ENCODE results near the gene TPRG1. TPM values are rescaled to one million over a fixed set of nuclear protein-coding genes. Genes with fewer than 3 reads are reported as not detected.

Gene TPRG1
- polyA plus RNA-seq, 1 experiment: 0.42 TPM

DNA sequence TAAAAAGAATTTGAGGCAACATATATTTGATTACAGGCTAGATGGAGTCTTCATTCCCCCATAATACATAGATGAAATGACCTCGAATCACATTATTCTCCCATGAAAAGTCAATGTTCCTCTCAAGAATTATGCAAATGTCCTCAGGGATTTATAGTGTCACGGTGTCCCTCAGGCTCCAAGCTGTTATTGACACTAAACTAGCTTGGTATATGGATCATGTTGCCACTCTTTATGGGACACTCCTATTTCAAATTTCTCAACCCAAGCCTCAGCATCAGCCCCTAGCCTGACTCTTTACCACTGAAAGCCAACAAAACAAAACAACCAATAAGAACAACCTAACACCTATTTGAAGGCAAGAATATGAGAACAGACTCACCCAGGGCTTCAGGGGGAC lies 139.8 kb downstream of the TPRG1 start:
- no peak for DNase-seq (ENCODE audit: low read depth, low spot score)
- no peaks in the 10 kb centered on the region for H3K27me3 ChIP-seq (ENCODE audit: control insufficient read depth, insufficient read depth, low read length)
- POLR2A ChIA-PET: no interaction called here
- H3K9me3 ChIP-seq (ENCODE audit: control insufficient read depth, insufficient read depth, low read length): no peaks in the 10 kb centered on the region
- no peak overlapping the region for H3K4me3 ChIP-seq (ENCODE audit: low read depth, low read length)
- H3K27ac ChIP-seq (ENCODE audit: low read depth, low read length): no peak overlapping the region
- CTCF ChIA-PET: interaction anchor here (0.6 kb wide), 1 partner anchor 52 kb away, joined by 5 read pairs; no protein-coding TSS in a partner anchor
- TF ChIP-seq, protein P1, sequence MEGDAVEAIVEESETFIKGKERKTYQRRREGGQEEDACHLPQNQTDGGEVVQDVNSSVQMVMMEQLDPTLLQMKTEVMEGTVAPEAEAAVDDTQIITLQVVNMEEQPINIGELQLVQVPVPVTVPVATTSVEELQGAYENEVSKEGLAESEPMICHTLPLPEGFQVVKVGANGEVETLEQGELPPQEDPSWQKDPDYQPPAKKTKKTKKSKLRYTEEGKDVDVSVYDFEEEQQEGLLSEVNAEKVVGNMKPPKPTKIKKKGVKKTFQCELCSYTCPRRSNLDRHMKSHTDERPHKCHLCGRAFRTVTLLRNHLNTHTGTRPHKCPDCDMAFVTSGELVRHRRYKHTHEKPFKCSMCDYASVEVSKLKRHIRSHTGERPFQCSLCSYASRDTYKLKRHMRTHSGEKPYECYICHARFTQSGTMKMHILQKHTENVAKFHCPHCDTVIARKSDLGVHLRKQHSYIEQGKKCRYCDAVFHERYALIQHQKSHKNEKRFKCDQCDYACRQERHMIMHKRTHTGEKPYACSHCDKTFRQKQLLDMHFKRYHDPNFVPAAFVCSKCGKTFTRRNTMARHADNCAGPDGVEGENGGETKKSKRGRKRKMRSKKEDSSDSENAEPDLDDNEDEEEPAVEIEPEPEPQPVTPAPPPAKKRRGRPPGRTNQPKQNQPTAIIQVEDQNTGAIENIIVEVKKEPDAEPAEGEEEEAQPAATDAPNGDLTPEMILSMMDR (IDR thresholded peaks at IDR 0.05; ENCODE audit: low read depth, low read length): no peak

- ChIA-PET POLR2A (no interaction called here), CTCF (no interaction called here)
- H3K9me3 ChIP-seq (ENCODE audit: control insufficient read depth, insufficient read depth, low read length): no peaks in the 10 kb centered on the region
- no peak for DNase-seq (ENCODE audit: low read depth, low spot score)
- no peak overlapping the region for H3K27ac ChIP-seq (ENCODE audit: low read depth, low read length)
- no peak overlapping the region for H3K4me3 ChIP-seq (ENCODE audit: low read depth, low read length)
- TF ChIP-seq, protein P1 (IDR thresholded peaks at IDR 0.05; ENCODE audit: low read depth, low read length): no peak
- no peaks in the 10 kb centered on the region for H3K27me3 ChIP-seq (ENCODE audit: control insufficient read depth, insufficient read depth, low read length)
Measured at GRCh38 chr3:189312866-189313265, 141.1 kb downstream of the TPRG1 start.

- ChIA-PET CTCF (no interaction called here), POLR2A (no interaction called here)
- Histone ChIP-seq H3K27ac (ENCODE audit: low read depth, low read length) (no peak overlapping the region), H3K27me3 (ENCODE audit: control insufficient read depth, insufficient read depth, low read length) (no peaks in the 10 kb centered on the region), H3K4me3 (ENCODE audit: low read depth, low read length) (no peak overlapping the region), H3K9me3 (ENCODE audit: control insufficient read depth, insufficient read depth, low read length) (no peaks in the 10 kb centered on the region)
- DNase-seq (ENCODE audit: low read depth, low spot score): no peak
- TF ChIP-seq, protein P1 (IDR thresholded peaks at IDR 0.05; ENCODE audit: low read depth, low read length): no peak
Measured at GRCh38 chr3:189316296-189317019, 144.7 kb downstream of the TPRG1 start.

DNA sequence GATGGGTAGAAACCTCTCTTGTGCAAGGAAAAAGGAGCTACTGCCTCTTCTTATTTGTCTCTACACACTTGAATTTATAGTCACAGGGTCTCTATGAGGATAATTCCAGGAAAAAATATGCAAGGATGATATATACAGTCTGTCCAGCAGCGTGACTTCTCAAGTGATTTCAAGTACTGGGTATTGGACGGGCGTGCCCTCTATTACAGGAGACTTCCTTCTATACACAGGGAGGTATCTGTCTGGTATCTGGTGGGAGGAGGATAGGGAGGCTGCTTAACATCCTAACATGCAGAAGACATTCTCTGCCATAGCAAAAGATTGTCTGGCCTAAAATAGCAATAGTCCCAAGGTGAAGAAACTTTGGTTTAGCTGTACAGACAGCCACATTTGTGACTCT lies 146.1 kb downstream of the TPRG1 start:
- Histone ChIP-seq H3K9me3 (ENCODE audit: control insufficient read depth, insufficient read depth, low read length) (no peaks in the 10 kb centered on the region), H3K4me3 (ENCODE audit: low read depth, low read length) (no peak overlapping the region), H3K27ac (ENCODE audit: low read depth, low read length) (no peak overlapping the region), H3K27me3 (ENCODE audit: control insufficient read depth, insufficient read depth, low read length) (no peaks in the 10 kb centered on the region)
- TF ChIP-seq, protein P1 (IDR thresholded peaks at IDR 0.05; ENCODE audit: low read depth, low read length): no peak
- DNase-seq (ENCODE audit: low read depth, low spot score): no peak
- ChIA-PET CTCF (no interaction called here), POLR2A (no interaction called here)

DNA sequence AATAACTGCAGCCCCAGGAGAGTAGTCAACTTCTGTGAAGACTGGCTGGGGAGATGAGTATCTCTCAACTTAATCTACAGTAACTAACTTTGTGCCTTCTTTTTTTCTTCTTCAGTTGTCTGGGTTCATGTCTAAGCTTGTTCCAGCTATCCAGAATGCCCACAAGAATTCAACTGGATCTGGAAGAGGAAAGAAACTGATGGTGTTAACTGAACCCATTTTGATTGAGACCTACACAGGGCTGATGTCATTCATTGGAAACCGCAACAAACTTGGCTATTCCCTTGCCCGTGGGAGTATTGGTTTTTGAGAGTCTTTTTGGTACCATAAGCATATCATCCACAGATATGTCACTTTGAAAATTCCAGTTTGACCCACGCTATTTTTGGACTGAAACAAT lies 148.7 kb downstream of the TPRG1 start:
- TF ChIP-seq, protein P1 (IDR thresholded peaks at IDR 0.05; ENCODE audit: low read depth, low read length): no peak
- CTCF ChIA-PET: no interaction called here
- no peak overlapping the region for H3K4me3 ChIP-seq (ENCODE audit: low read depth, low read length)
- POLR2A ChIA-PET: no interaction called here
- H3K27me3 ChIP-seq (ENCODE audit: control insufficient read depth, insufficient read depth, low read length): no peaks in the 10 kb centered on the region
- DNase-seq (ENCODE audit: low read depth, low spot score): no peak
- no peaks in the 10 kb centered on the region for H3K9me3 ChIP-seq (ENCODE audit: control insufficient read depth, insufficient read depth, low read length)
- H3K27ac ChIP-seq (ENCODE audit: low read depth, low read length): no peak overlapping the region

All from AG04450 (cell line).